GM23338 (cell line): ENCODE measurements around the gene CCR6. TPM values are rescaled to one million over a fixed set of nuclear protein-coding genes. Genes with fewer than 3 reads are reported as not detected.

Experiments
- ATAC-seq: fragments of 200-7000 bp; cut with Tn5 transposase; 3 replicates; pipeline ENCODE4 v1.9.1; 2020
- DNase-seq: peaks from one replicate; pipeline ENCODE4 v3.0.0-alpha.2; 2015; ENCODE audit warnings: low spot score
- H2AFZ ChIP-seq: fragments of 200-600 bp; sonication (generic); 2 replicates; pipeline ENCODE4 v1.8.0; 2016; ENCODE audit warnings: antibody characterized with exemption, mild to moderate bottlenecking, moderate library complexity
- H3F3A ChIP-seq: fragments of 200-600 bp; sonication (generic); replicated peaks from 2 replicates; pipeline ENCODE4 v1.8.0; 2017; ENCODE audit warnings: antibody characterized with exemption, mixed run types, low read depth
- H3K27ac ChIP-seq: fragments of 200-600 bp; sonication (generic); 2 replicates; pipeline ENCODE4 v1.6.1; 2016; ENCODE audit warnings: low read depth
- H3K27me3 ChIP-seq: fragments of 200-600 bp; sonication (generic); 2 replicates; pipeline ENCODE4 v1.8.0; 2016; ENCODE audit warnings: mild to moderate bottlenecking, mixed run types, moderate library complexity; ENCODE audit not compliant: insufficient read depth
- H3K36me3 ChIP-seq: fragments of 200-600 bp; sonication (generic); 2 replicates; pipeline ENCODE4 v1.8.0; 2016; ENCODE audit warnings: mild to moderate bottlenecking; ENCODE audit not compliant: insufficient read depth
- H3K4me1 ChIP-seq: fragments of 200-600 bp; sonication (generic); 2 replicates; pipeline ENCODE4 v1.8.0; 2016; ENCODE audit warnings: mild to moderate bottlenecking, moderate library complexity; ENCODE audit not compliant: insufficient read depth
- H3K4me2 ChIP-seq: fragments of 200-600 bp; sonication (generic); 2 replicates; pipeline ENCODE4 v1.7.1; 2017; ENCODE audit warnings: mixed run types
- H3K4me3 ChIP-seq: fragments of 200-600 bp; sonication (generic); 2 replicates; pipeline ENCODE4 v1.6.1; 2016; ENCODE audit warnings: mixed run types
- H3K79me2 ChIP-seq: fragments of 200-600 bp; sonication (generic); replicated peaks from 2 replicates; pipeline ENCODE4 v1.8.0; 2017; ENCODE audit warnings: mild to moderate bottlenecking; ENCODE audit not compliant: insufficient read depth
- H3K9me2 ChIP-seq: fragments of 200-600 bp; sonication (generic); 2 replicates; pipeline ENCODE4 v1.8.0; 2017; ENCODE audit not compliant: insufficient read depth
- H4K20me1 ChIP-seq: fragments of 200-600 bp; sonication (generic); replicated peaks from 2 replicates; pipeline ENCODE4 v1.8.0; 2017; ENCODE audit warnings: mild to moderate bottlenecking; ENCODE audit not compliant: insufficient read depth
- H3K27ac Mint-ChIP-seq: 2 replicates; pipeline ENCODE4 v1.8.0; 2020; ENCODE audit warnings: inconsistent platforms, mild to moderate bottlenecking, moderate library complexity, mixed read lengths
- H3K27me3 Mint-ChIP-seq: 3 replicates; pipeline ENCODE4 v1.8.0; 2022; ENCODE audit warnings: low read depth, mild to moderate bottlenecking, moderate library complexity, mixed read lengths, inconsistent platforms; ENCODE audit not compliant: insufficient read depth, poor library complexity
- H3K36me3 Mint-ChIP-seq: 3 replicates; pipeline ENCODE4 v1.8.0; 2021; ENCODE audit warnings: low read depth, mild to moderate bottlenecking, inconsistent platforms, moderate library complexity, mixed read lengths
- H3K4me1 Mint-ChIP-seq: 3 replicates; pipeline ENCODE4 v1.8.0; 2020; ENCODE audit warnings: mild to moderate bottlenecking, inconsistent platforms, mixed read lengths
- H3K4me3 Mint-ChIP-seq: 3 replicates; pipeline ENCODE4 v1.8.0; 2021; ENCODE audit warnings: moderate library complexity, mild to moderate bottlenecking, inconsistent platforms, mixed read lengths
- H3K9me3 Mint-ChIP-seq: 3 replicates; pipeline ENCODE4 v1.8.0; 2020; ENCODE audit warnings: moderate library complexity, mild to moderate bottlenecking, inconsistent platforms, mixed read lengths
- CREB1 ChIP-seq: fragments of 250-450 bp; sonication (Bioruptor Pico); IDR thresholded peaks from 2 replicates; pipeline ENCODE4 v1.5.0; 2020; ENCODE audit warnings: low read depth, mild to moderate bottlenecking, moderate library complexity
- EZH2 ChIP-seq: fragments of 200-600 bp; sonication (generic); IDR thresholded peaks from one replicate; pipeline ENCODE4 v1.8.0; 2017; ENCODE audit warnings: antibody characterized with exemption, mild to moderate bottlenecking, low read depth; ENCODE audit not compliant: unreplicated experiment
- EZH2phosphoT487 ChIP-seq: fragments of 200-600 bp; sonication (generic); IDR thresholded peaks from one replicate; pipeline ENCODE4 v1.8.1; 2018; ENCODE audit warnings: antibody characterized with exemption; ENCODE audit not compliant: unreplicated experiment
- JUNB ChIP-seq: IDR thresholded peaks from one replicate; pipeline ENCODE4 v1.6.1; 2016; ENCODE audit warnings: antibody characterized with exemption; ENCODE audit not compliant: unreplicated experiment
- NANOG ChIP-seq: IDR thresholded peaks from 2 replicates; pipeline ENCODE4 v1.6.1; 2016; ENCODE audit warnings: antibody characterized with exemption, borderline replicate concordance
- POLR2AphosphoS5 ChIP-seq: IDR thresholded peaks from 2 replicates; pipeline ENCODE4 v1.6.1; 2016; ENCODE audit warnings: antibody characterized with exemption, low read depth
- STAT1 ChIP-seq: IDR thresholded peaks from one replicate; pipeline ENCODE4 v1.6.1; 2016; ENCODE audit warnings: antibody characterized with exemption; ENCODE audit not compliant: unreplicated experiment
- ZNF114 ChIP-seq: fragments of 250-450 bp; sonication (Bioruptor Pico); IDR thresholded peaks from 2 replicates; pipeline ENCODE4 v1.5.0; 2020; ENCODE audit warnings: mild to moderate bottlenecking, moderate library complexity
- ZNF331 ChIP-seq: fragments of 250-450 bp; sonication (Bioruptor Pico); IDR thresholded peaks from 2 replicates; pipeline ENCODE4 v1.5.0; 2020; ENCODE audit warnings: low read depth, mild to moderate bottlenecking, moderate library complexity
- polyA plus RNA-seq: library from polyadenylated mRNA; unstranded; fragments of >200 nt; fragmentation: Nextera tagmentation; extraction: Ambion mirVana; gene quantifications from 2 replicates; pipeline ENCODE4 v1.2.1, GENCODE V29; 2016
- total RNA-seq: library from RNA; depleted of rRNA; stranded (reverse); fragments of >200 nt; shearing (Covaris generic); gene quantifications from 2 replicates; pipeline ENCODE4 v1.2.3, GENCODE V29; 2014
- TF ChIP-seq, protein P1 (sequence below), 2 experiments: fragments of 200-600 bp in 1 of 2; sonication (generic) in 1 of 2; conservative IDR thresholded peaks; 2 replicates each; pipeline versions ENCODE4 v1.5.1 to v1.6.1; 2016 to 2017; ENCODE audit warnings: antibody characterized with exemption in 2 of 2, low read depth in 2 of 2, mild to moderate bottlenecking in 2 of 2, moderate library complexity in 1 of 2
- TF ChIP-seq, protein P2 (sequence below): fragments of 250-450 bp; sonication (Bioruptor Pico); IDR thresholded peaks from 2 replicates; pipeline ENCODE4 v1.5.0; 2020; ENCODE audit warnings: mild to moderate bottlenecking, moderate library complexity
- TF ChIP-seq, protein P3 (sequence below): IDR thresholded peaks from one replicate; pipeline ENCODE4 v1.6.1; 2018; ENCODE audit warnings: antibody characterized with exemption; ENCODE audit not compliant: unreplicated experiment

Gene CCR6
- total and polyA plus RNA-seq, 2 experiments from 2014 or later, result not detected

DNA sequence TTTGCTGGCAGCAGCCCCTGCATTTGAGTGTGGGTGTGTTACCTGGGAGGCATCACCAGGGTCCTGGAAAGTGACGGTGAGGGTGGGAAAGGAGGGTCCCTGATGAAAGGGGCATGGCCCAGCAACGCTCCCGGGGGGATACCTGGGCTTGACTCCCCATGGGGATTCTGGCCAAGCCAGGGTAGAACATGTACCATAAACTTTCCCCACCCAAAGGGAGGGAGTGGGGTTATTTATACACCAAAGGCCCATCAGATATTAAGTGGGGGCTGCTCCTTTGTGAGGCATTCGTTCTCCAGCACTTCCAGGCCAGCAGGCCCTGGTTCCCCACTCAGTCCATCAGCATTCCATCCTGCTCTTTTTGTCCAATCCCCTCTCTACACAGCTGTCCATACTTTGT lies 20.6 kb upstream of the CCR6 start:
- Histone ChIP-seq H3K4me3 (no peak overlapping the region), H3K27ac (no peak overlapping the region), H3F3A (no peaks in the 10 kb centered on the region), H3K4me1 (peaks cover 7% of the 10 kb centered on the region; the same call in 1 of the 2 replicates), H3K27me3 (no peaks in the 10 kb centered on the region), H3K4me2 (no peak overlapping the region), H3K9me2 (0 out of 2 replicates have a peak, but pooled peaks cover 3% of the 10 kb centered on the region), H3K36me3 (no peaks in the 10 kb centered on the region), H4K20me1 (no peaks in the 10 kb centered on the region), H3K79me2 (no peaks in the 10 kb centered on the region), H2AFZ (no peak overlapping the region)
- Mint-ChIP-seq H3K4me1 (peaks cover 9% of the 10 kb centered on the region), H3K9me3 (no peaks in the 10 kb centered on the region), H3K27me3 (peaks cover 9% of the 10 kb centered on the region), H3K27ac (no peak overlapping the region), H3K36me3 (no peaks in the 10 kb centered on the region), H3K4me3 (no peak overlapping the region)
- ATAC-seq (no peak), DNase-seq (no peak)
- TF ChIP-seq, protein P1, sequence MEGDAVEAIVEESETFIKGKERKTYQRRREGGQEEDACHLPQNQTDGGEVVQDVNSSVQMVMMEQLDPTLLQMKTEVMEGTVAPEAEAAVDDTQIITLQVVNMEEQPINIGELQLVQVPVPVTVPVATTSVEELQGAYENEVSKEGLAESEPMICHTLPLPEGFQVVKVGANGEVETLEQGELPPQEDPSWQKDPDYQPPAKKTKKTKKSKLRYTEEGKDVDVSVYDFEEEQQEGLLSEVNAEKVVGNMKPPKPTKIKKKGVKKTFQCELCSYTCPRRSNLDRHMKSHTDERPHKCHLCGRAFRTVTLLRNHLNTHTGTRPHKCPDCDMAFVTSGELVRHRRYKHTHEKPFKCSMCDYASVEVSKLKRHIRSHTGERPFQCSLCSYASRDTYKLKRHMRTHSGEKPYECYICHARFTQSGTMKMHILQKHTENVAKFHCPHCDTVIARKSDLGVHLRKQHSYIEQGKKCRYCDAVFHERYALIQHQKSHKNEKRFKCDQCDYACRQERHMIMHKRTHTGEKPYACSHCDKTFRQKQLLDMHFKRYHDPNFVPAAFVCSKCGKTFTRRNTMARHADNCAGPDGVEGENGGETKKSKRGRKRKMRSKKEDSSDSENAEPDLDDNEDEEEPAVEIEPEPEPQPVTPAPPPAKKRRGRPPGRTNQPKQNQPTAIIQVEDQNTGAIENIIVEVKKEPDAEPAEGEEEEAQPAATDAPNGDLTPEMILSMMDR (conservative IDR thresholded peaks at IDR 0.05; ENCODE audit: low read depth in 2 of 2), result no peak
- TF ChIP-seq ZNF114 (CRISPR knock-in tag), result no peak
- TF ChIP-seq STAT1, result no peak
- TF ChIP-seq POLR2AphosphoS5, result no peak
- TF ChIP-seq, protein P2, sequence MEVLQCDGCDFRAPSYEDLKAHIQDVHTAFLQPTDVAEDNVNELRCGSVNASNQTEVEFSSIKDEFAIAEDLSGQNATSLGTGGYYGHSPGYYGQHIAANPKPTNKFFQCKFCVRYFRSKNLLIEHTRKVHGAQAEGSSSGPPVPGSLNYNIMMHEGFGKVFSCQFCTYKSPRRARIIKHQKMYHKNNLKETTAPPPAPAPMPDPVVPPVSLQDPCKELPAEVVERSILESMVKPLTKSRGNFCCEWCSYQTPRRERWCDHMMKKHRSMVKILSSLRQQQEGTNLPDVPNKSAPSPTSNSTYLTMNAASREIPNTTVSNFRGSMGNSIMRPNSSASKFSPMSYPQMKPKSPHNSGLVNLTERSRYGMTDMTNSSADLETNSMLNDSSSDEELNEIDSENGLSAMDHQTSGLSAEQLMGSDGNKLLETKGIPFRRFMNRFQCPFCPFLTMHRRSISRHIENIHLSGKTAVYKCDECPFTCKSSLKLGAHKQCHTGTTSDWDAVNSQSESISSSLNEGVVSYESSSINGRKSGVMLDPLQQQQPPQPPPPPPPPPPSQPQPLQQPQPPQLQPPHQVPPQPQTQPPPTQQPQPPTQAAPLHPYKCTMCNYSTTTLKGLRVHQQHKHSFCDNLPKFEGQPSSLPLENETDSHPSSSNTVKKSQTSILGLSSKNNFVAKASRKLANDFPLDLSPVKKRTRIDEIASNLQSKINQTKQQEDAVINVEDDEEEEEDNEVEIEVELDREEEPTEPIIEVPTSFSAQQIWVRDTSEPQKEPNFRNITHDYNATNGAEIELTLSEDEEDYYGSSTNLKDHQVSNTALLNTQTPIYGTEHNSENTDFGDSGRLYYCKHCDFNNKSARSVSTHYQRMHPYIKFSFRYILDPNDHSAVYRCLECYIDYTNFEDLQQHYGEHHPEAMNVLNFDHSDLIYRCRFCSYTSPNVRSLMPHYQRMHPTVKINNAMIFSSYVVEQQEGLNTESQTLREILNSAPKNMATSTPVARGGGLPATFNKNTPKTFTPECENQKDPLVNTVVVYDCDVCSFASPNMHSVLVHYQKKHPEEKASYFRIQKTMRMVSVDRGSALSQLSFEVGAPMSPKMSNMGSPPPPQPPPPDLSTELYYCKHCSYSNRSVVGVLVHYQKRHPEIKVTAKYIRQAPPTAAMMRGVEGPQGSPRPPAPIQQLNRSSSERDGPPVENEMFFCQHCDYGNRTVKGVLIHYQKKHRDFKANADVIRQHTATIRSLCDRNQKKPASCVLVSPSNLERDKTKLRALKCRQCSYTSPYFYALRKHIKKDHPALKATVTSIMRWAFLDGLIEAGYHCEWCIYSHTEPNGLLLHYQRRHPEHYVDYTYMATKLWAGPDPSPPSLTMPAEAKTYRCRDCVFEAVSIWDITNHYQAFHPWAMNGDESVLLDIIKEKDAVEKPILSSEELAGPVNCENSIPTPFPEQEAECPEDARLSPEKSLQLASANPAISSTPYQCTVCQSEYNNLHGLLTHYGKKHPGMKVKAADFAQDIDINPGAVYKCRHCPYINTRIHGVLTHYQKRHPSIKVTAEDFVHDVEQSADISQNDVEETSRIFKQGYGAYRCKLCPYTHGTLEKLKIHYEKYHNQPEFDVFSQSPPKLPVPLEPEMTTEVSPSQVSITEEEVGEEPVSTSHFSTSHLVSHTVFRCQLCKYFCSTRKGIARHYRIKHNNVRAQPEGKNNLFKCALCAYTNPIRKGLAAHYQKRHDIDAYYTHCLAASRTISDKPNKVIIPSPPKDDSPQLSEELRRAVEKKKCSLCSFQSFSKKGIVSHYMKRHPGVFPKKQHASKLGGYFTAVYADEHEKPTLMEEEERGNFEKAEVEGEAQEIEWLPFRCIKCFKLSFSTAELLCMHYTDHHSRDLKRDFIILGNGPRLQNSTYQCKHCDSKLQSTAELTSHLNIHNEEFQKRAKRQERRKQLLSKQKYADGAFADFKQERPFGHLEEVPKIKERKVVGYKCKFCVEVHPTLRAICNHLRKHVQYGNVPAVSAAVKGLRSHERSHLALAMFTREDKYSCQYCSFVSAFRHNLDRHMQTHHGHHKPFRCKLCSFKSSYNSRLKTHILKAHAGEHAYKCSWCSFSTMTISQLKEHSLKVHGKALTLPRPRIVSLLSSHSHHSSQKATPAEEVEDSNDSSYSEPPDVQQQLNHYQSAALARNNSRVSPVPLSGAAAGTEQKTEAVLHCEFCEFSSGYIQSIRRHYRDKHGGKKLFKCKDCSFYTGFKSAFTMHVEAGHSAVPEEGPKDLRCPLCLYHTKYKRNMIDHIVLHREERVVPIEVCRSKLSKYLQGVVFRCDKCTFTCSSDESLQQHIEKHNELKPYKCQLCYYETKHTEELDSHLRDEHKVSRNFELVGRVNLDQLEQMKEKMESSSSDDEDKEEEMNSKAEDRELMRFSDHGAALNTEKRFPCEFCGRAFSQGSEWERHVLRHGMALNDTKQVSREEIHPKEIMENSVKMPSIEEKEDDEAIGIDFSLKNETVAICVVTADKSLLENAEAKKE, result no peak
- TF ChIP-seq EZH2phosphoT487, result no peak
- no peak for TF ChIP-seq CREB1 (CRISPR knock-in tag)
- TF ChIP-seq ZNF331, result no peak
- no peak for TF ChIP-seq EZH2
- TF ChIP-seq, protein P3, sequence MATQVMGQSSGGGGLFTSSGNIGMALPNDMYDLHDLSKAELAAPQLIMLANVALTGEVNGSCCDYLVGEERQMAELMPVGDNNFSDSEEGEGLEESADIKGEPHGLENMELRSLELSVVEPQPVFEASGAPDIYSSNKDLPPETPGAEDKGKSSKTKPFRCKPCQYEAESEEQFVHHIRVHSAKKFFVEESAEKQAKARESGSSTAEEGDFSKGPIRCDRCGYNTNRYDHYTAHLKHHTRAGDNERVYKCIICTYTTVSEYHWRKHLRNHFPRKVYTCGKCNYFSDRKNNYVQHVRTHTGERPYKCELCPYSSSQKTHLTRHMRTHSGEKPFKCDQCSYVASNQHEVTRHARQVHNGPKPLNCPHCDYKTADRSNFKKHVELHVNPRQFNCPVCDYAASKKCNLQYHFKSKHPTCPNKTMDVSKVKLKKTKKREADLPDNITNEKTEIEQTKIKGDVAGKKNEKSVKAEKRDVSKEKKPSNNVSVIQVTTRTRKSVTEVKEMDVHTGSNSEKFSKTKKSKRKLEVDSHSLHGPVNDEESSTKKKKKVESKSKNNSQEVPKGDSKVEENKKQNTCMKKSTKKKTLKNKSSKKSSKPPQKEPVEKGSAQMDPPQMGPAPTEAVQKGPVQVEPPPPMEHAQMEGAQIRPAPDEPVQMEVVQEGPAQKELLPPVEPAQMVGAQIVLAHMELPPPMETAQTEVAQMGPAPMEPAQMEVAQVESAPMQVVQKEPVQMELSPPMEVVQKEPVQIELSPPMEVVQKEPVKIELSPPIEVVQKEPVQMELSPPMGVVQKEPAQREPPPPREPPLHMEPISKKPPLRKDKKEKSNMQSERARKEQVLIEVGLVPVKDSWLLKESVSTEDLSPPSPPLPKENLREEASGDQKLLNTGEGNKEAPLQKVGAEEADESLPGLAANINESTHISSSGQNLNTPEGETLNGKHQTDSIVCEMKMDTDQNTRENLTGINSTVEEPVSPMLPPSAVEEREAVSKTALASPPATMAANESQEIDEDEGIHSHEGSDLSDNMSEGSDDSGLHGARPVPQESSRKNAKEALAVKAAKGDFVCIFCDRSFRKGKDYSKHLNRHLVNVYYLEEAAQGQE, result no peak
- no peak for TF ChIP-seq JUNB
- TF ChIP-seq NANOG, result no peak
